SK-N-MC (cell line): ENCODE measurements around the gene UQCC2.

Experiments
- EZH2 ChIP-seq: fragments of 200-600 bp; sonication (generic); IDR thresholded peaks from one replicate; pipeline ENCODE4 v1.6.1; 2017; ENCODE audit warnings: antibody characterized with exemption
- POLR2AphosphoS5 ChIP-seq: IDR thresholded peaks from 2 replicates; pipeline ENCODE4 v1.6.1; 2012; ENCODE audit warnings: mild to moderate bottlenecking, low read depth, low read length, borderline replicate concordance

- TF ChIP-seq POLR2AphosphoS5 (no peak), EZH2 (no peak)
Observed at GRCh38 chr6:33670971-33671743, 40.3 kb downstream of the UQCC2 start.
